Effector CD4-positive, alpha-beta T cell (primary cell): Measurements from ENCODE around the gene ZNF185.

Experiments
- DNase-seq: peaks from one replicate; pipeline ENCODE4 v3.0.0-alpha.2; 2020

The ZNF185 gene

GRCh38 chrX:152917656-152918579 is 20.1 kb downstream of the ZNF185 start:
- no peak for DNase-seq

- DNase-seq: no peak
Observed at GRCh38 chrX:152918707-152919106, 20.8 kb downstream of the ZNF185 start.

DNA sequence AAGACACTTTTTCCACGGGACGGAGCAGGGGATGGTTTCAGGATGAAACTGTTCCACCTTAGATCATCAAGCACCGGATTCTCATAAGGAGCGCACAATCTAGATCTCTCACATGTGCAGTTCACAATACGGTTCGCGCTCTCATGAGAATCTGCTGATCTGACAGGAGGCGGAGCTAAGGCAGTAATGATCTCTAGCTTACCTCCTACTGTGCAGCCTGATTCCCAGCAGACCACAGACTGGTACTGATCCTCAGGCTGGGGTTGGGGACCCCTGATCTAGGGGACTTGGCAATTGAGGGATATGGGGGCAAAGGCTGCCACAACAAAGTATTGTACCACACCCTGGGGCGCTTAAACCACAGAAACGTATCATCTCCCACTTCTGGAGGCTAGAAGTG is 25.7 kb downstream of the ZNF185 start:
- no peak for DNase-seq

DNA sequence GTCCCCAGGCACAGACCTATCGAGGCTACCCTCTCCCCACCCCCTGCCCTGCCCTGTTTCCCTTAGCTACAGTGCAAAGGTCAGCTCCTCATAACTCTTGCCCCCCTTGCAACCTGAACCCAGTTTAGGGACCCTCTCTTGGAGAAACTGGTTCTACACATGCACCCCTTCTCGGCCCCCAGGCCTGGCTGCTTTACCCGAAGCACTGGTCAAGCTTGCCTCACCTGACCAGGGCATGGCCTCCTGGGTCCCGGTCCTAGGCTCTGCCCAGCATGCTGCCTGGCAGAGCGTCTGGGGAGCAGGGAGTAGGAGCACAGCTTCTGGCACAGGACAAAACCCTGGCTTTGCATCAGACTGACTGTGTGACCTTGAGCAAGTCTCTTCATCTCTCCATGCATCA is 28.0 kb downstream of the ZNF185 start:
- DNase-seq: no peak

GRCh38 chrX:152926279-152926678 is 28.4 kb downstream of the ZNF185 start:
- no peak for DNase-seq

DNA sequence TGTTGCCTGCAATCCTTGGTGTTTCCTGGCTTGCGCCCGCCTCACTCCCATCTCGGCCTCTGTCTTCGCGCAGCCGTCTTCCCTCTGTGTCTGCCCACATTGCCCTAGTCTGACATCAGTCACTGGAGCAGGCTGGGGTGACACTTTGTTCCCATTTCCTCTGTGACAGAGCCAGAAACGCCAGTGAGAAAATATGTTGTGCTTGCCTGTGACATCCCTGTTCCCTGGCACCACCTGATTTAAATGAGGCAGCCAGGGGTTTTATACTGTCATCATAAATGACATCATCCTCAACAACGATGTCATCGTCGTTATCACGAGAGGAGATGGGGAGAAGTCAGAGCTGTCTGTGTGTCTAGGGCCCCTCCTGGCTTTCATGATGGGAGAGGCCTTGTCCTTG is 29.1 kb downstream of the ZNF185 start:
- DNase-seq: no peak

GRCh38 chrX:152927858-152928760 is 30.2 kb downstream of the ZNF185 start:
- no peak for DNase-seq

DNA sequence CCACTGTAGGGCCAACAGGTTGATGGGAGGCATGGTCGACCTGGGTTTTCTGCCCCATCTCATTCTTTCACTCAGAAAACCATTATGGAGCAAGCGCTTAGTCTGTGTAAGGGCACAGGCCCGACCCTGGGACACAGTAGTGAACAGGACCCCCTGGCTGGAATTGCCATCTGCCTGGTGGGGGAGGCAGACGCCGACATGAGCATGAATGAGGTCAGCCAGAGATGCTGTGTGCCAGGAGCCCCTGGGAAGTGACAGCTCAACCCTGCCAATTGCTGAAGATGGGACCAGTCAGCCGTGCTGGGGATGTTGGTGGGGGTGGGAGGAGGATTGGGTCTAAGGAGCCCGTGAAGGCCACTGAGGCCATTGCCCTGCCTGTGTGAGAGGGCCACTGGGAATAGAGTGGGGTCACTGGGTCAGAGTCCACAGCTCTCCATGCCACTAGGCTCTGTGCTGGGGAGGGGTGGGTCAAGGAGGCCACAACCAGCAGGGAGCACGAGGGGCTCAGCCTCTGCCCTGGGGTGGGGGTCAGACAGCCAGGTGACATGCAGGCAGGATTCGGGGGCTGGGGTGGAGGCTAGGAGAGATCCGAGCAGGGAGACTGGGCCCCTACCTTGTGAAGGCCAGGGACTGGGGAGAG is 31.0 kb downstream of the ZNF185 start:
- no peak for DNase-seq

GRCh38 chrX:152929898-152930297 is 32.0 kb downstream of the ZNF185 start:
- no peak for DNase-seq

GRCh38 chrX:152930516-152930915 is 32.6 kb downstream of the ZNF185 start:
- DNase-seq: no peak

GRCh38 chrX:152932144-152932543 is 34.3 kb downstream of the ZNF185 start:
- no peak for DNase-seq

GRCh38 chrX:152932598-152933175 is 34.8 kb downstream of the ZNF185 start:
- DNase-seq: no peak

- no peak for DNase-seq
Observed at GRCh38 chrX:152936306-152936705, 38.4 kb downstream of the ZNF185 start.

- no peak for DNase-seq
Observed at GRCh38 chrX:152937236-152937635, 39.4 kb downstream of the ZNF185 start.

DNA sequence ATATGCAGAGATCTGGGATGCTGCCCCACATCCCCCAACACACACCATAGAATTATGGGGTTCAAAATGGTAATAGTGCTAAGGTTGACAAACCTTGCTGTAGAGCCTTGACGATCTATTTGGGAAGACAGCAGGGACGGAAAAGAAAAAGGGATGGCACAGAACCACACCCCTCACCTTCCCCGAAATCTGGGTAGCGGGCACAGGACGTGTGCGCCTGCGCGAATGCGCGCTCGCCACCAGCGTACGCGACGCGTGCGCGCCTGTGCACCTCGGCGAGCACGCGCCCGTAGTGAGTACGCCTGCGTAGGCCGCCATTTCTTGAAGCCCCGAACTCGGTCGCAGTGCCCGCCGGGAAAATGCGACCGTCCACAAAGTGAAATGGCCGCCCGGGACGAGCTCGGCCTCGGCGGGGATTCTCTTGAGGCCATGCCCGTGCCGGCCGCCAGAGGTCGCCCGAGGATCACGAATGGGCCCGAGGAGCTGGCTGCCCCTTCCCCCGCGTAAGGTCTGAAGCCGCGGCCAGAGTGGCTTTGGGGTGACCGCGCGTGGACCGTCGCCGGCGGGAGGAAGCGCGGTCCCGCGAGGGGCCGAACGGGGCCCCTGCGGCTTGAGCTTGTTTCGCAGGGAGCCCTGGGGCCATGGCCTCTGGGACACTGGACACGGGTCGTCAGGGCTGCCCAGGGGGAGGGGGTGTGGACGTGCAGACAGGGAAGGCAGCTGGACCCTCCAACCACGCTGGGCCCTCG is 43.6 kb downstream of the ZNF185 start:
- peak; percentile 80 for DNase-seq

- no peak for DNase-seq
Observed at GRCh38 chrX:152942077-152942442, 44.2 kb downstream of the ZNF185 start.

DNA sequence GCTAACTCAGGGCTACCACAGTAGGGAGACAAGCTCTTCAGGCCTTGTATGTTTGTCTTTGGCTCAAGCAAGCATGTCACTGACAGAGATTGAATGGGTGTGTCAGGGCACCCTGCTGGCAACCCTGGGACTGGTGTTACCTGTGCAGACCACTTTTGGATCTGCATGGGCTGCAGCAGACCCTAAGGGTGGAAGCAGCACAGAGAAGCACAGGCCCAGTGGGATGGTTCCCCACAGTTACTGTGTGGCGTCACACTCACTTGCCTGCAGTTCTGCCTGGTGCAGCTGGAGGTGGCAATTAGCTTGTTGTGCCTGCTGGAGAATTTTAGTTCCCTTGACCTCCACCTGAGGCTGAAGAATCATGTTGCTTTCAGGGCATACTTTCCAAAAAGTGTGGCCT is 46.0 kb downstream of the ZNF185 start:
- DNase-seq: no peak

GRCh38 chrX:152945021-152945979 is 47.4 kb downstream of the ZNF185 start:
- DNase-seq: no peak

GRCh38 chrX:152946681-152947080 is 48.8 kb downstream of the ZNF185 start:
- no peak for DNase-seq
